MG63 (cell line): ENCODE results near the gene PRKACA. TPM values are rescaled to one million over a fixed set of nuclear protein-coding genes. Genes with fewer than 3 reads are reported as not detected.

Source experiments
- DNase-seq: peaks from one replicate; pipeline ENCODE4 v3.0.0-alpha.2; 2020
- H3K27me3 ChIP-seq: fragments of 250-450 bp; sonication (Bioruptor Pico); 2 replicates; pipeline ENCODE4 v1.5.1; 2020; ENCODE audit warnings: mild to moderate bottlenecking, moderate library complexity
- H3K36me3 ChIP-seq: fragments of 250-450 bp; sonication (Bioruptor Pico); 2 replicates; pipeline ENCODE4 v1.5.1; 2020; ENCODE audit warnings: mild to moderate bottlenecking, moderate library complexity
- H3K4me3 ChIP-seq: fragments of 250-450 bp; sonication (Bioruptor Pico); 2 replicates; pipeline ENCODE4 v1.5.1; 2020; ENCODE audit warnings: mild to moderate bottlenecking, moderate library complexity
- H3K9me3 ChIP-seq: fragments of 250-450 bp; sonication (Bioruptor Pico); 2 replicates; pipeline ENCODE4 v1.5.1; 2020; ENCODE audit warnings: mild to moderate bottlenecking, moderate library complexity
- total RNA-seq: library from RNA; depleted of rRNA; stranded (reverse); fragments of >200 nt; shearing (Covaris generic); gene quantifications from 2 replicates; pipeline ENCODE4 v1.2.3, GENCODE V29; 2014; ENCODE audit warnings: low replicate concordance

PRKACA gene
- total RNA-seq, 1 experiment from 2014 or later, result 48.4 TPM

DNA sequence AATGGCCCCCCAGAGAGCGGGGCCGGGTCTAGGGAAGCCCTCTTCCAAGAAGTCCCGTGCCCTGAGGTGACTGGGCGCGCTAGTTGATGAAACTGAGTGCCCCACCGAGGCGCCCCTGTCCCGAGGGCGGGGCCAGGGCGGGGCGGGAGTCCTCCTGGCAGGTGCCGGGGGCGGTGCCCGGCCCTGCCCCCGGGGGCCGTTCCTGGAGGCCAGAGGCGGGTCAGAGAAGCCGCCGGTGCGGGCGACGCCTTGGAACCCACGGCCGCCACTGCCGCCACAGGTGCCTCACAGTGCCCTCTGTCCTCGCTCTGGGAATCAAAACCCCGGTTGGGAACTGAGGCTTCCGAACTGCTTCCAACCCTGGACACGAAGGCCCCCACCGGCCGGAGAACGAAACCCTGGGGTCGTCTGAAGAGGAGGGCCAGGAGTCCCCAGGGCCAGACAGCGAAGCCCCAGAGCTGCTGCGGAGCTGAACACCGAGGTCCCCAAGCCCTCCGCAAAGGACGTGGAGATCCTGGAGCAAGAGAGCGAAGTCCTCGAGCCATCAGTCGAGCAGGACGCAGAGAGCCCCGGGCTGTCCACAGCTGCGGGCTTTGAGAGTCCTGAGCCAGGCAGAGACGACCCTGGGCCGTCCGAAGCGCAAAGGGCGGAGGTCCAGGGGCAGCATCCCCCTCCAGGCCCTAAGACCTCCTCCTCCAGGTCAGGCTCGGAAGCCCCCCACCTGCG lies 44.9 kb downstream of the PRKACA start, which contains the start of gene MISP3:
Gene MISP3, plus strand, starts transcription at position 252 of the 726 bp plus-strand sequence. CDS start 524 bp downstream, outside the sequence.
- DNase-seq, result no peak
- Histone ChIP-seq H3K4me3 (peak within 1 kb of the TSS; percentile 64), H3K36me3 (no peaks in the 10 kb centered on the region), H3K27me3 (peaks cover 7% of the 10 kb centered on the region), H3K9me3 (no peaks in the 10 kb centered on the region)

DNA sequence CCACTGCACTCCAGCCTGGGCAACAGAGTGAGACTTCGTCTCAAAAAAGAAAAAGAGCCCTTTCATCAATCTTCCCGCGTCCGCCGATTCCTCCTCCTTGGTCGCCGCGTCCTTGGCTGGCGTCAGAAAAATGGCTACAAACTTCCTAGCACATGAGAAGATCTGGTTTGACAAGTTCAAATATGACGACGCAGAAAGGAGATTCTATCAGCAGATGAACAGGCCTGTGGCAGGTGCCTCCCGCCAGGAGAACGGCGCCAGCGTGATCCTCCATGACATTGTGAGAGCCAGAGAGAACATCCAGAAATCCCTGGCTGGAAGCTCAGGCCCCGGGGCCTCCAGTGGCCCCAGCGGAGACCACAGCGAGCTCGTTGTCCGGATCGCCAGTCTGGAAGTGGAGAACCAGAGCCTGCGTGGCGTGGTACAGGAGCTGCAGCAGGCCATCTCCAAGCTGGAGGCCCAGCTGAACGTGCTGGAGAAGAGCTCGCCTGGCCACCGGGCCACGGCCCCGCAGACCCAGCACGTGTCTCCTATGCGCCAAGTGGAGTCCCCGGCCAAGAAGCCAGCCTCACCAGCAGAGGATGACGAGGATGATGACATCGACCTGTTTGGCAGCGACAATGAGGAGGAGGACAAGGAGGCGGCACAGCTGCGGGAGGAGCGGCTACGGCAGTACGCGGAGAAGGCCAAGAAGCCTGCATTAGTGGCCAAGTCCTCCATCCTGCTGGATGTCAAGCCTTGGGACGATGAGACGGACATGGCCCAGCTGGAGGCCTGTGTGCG lies 47.1 kb downstream of the PRKACA start:
- DNase-seq, result no peak
- no peaks in the 10 kb centered on the region for H3K36me3 ChIP-seq
- no peak overlapping the region for H3K4me3 ChIP-seq
- peaks cover 7% of the 10 kb centered on the region for H3K27me3 ChIP-seq
- H3K9me3 ChIP-seq, result no peaks in the 10 kb centered on the region

DNA sequence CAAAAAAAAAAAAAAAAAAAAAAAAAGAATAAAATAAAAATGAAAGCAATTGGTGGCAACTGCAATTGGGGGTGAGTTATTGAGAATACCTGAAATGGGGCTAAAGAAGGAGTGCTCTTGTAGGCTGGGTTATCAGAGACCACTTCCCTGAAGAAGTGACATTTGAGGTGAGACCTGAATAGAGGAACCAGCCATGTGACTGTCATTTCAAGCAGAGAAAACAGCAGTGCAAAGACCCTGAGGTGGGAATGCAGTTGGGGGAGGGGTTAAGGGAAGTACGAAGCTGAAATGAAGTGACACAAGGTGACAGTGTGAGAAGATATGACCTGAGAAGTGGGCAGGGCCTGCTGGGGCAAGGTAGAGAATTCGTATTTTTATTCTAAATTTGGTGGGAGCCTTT lies 51.4 kb downstream of the PRKACA start:
- Histone ChIP-seq H3K27me3 (no peaks in the 10 kb centered on the region), H3K36me3 (no peaks in the 10 kb centered on the region), H3K4me3 (no peak overlapping the region), H3K9me3 (no peaks in the 10 kb centered on the region)
- no peak for DNase-seq

DNA sequence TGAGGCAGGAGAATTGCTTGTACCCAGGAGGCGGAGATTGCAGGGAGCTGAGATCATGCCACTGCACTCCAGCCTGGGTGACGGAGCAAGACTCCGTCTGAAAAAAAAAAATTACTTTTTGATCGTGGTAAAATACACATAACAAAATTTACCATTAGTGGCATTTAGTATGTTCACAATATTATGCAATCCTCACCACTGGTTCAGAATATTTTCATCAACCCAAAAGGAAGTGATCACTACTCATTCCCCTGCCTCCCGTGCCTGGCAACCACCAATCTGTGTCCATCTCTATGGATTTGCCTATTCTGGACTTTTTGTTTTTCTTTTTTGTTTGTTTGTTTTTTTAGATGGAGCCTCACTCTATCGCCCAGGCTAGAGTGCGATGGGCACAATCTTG lies 54.5 kb downstream of the PRKACA start:
- Histone ChIP-seq H3K4me3 (no peak overlapping the region), H3K27me3 (peaks cover 17% of the 10 kb centered on the region), H3K9me3 (no peaks in the 10 kb centered on the region), H3K36me3 (no peaks in the 10 kb centered on the region)
- DNase-seq, result no peak

DNA sequence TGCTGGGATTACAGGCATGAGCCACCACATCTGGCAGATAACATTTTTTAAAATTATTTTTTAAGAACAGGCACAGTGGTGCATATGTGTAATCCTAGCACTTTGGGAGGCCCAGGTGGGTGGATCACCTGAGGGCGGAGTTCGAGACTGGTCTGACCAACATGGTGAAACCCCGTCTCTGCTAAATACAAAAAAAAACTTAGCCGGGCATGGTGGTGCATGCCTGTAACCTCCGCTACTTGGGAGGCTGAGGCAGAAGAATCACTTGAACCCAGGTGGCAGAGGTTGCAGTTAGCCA lies 55.1 kb downstream of the PRKACA start:
- no peak overlapping the region for H3K4me3 ChIP-seq
- H3K27me3 ChIP-seq, result peaks cover 17% of the 10 kb centered on the region
- H3K9me3 ChIP-seq, result no peaks in the 10 kb centered on the region
- DNase-seq, result no peak
- H3K36me3 ChIP-seq, result no peaks in the 10 kb centered on the region

DNA sequence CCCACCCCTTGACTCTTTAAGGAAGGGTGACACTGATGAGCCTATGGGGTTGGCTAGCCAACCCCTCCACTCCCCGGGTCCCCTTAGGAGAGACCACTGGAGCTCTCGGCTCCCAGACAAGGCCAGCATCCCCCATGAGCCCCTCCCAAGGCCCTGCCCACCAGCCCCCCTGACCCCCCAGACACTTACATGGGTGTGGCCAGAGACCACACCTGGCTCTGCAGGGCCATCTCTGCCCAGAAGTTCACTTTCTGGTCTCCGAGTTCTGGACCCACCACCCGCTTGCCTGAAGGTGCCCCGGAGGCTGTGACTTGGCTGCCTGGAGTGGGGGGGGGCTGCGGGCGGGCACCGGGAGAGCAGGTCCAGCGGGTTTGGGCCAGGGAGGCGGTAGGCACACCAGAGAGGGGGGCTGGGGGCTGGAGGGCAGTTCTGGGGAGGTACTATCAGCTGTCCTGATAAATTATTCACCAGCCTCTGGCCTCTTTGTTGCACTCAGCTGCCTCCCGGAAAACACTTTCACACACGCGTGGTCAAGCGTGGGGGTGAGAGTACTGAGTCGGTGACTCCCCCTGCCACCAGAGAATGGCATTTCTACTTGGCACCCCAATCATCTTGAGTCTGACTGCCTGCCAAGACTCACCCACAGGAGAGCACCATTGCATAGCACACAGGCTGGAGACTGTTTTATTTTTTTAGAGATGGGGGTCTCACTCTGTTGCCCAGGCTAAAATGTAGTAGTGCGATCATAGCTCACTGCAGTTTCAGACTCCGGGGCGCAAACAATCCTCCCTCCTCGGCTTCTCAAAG lies 55.6 kb downstream of the PRKACA start, which contains the start of gene PALM3:
Gene PALM3, minus strand, starts transcription at position 326 of the 807 bp plus-strand sequence. Its CDS starts 96 bp downstream, at position 230.
- peaks cover 17% of the 10 kb centered on the region for H3K27me3 ChIP-seq
- H3K9me3 ChIP-seq, result no peaks in the 10 kb centered on the region
- H3K36me3 ChIP-seq, result no peaks in the 10 kb centered on the region
- no peak for DNase-seq
- no peak within 1 kb of the TSS for H3K4me3 ChIP-seq

DNA sequence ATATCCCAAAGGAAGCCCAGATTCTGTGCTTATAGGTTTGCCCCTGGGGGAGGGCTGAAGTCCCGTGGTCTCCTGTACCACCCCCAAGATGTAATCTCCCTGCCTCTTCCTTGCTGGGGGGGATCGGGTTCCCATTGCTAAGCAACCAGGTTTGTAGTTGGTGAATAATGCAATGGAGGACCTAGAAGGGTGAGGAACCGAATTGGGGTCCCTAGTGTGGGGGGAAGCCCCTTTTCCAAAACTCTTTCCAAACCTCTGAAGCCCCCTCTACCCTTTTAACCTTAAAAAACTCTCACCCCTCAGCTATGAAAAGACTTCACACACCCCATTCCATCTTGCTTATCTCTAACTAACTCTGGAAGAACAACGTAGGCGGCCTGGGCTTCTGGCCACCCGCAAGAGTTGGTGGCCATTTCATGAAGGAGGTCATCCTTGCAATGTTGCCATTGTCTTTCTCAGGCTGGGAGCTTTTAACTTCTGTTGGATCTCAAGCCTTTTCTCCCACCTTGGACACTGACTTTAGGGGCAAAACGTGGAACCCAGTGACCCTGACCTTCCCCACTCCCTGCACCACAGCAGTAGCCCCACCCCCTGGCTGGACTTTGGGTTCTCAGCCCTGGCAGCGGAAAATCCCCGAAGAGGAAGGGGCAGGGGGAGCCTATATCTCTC lies 56.3 kb downstream of the PRKACA start:
- no peak overlapping the region for H3K4me3 ChIP-seq
- peaks cover 17% of the 10 kb centered on the region for H3K27me3 ChIP-seq
- H3K9me3 ChIP-seq, result no peaks in the 10 kb centered on the region
- no peak for DNase-seq
- H3K36me3 ChIP-seq, result no peaks in the 10 kb centered on the region

DNA sequence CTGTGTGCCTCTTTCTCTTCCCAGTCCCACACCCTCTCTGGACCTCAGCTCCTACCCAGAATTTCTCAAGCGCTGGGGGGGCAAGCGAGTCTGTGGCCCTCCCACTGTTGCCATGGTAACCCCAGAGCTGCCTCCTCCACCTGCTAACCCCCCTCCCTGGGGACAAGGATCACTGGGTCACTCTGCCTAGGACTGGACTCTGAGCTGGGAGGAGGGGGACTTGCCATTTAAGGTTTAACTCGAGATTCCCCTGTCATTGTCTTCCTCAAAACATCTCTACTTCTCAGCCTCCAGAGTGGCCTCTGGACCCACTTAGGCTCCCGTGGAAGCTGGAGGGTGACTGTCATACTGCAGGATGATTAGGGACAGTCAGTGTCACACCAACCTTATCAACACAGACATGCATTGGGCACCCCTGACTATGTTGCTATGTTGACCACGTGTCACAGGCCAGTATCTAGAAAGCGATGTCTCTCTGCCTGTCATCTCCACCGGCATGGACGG lies 57.9 kb downstream of the PRKACA start:
- H3K36me3 ChIP-seq, result no peaks in the 10 kb centered on the region
- H3K9me3 ChIP-seq, result no peaks in the 10 kb centered on the region
- no peak for DNase-seq
- no peak overlapping the region for H3K4me3 ChIP-seq
- peaks cover 17% of the 10 kb centered on the region for H3K27me3 ChIP-seq

DNA sequence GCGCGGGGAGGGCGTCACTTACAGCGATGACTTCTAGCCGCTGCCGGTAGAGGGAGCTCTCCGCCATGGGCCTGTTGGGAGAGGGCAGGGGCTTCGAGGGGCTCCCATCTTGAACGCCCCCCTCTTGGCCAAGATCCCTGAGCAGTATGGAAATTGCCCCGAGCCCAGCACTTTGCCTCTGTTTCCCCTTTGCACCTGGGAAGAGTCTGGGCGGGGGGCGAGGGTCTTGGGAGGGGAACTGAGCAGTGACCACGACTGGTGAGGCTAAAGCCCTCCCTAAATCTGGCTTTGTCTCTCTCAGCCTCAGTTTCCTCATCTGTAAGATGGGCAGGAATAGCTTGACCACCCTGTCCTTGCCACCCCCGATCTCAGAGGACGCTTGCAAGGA lies 58.5 kb downstream of the PRKACA start:
- DNase-seq, result no peak
- Histone ChIP-seq H3K9me3 (no peaks in the 10 kb centered on the region), H3K4me3 (no peak overlapping the region), H3K27me3 (peaks cover 17% of the 10 kb centered on the region), H3K36me3 (no peaks in the 10 kb centered on the region)

DNA sequence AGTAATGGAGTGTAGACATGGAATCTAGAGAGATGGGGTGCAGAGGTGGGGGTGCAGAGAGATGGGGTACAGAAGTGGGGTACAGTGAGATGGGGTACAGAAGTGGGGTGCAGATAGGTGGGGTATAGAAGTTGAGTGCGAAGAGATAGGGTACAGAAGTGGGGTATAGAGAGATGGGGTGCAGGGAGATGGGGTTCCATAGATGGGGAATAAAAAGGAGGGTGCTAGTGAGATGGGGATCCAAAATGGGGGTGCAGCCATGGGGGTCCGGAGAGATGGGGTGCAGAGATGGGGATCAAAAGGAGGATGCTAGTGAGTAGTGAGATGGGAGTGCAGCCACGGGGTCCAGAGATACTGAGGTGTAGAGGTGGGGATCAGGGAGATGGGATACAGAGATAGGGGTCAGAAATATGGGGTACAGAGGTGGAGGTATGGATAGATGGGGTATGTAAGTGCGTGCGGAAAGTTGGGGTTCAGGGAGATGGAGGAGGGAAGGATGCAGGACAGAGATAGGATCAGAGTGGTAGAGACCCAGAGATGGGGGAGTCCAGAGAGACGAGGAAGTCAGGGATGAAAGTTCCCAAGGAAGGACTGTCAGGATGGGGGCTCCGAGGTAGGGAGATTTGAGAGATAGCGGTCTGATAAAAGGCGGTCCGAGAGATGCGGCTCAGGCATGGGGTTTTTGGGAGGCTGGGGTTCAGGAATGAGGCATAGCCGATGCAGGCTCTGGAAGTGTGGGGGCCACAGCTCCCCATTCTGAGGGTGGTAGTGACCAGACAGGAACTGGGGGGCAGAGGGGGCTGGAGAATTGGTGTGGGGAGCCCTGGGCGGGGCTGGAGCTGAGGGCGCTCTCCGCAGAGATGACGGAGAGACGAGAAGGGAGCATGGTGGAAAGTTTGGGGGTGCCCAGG lies 59.1 kb downstream of the PRKACA start:
- H3K36me3 ChIP-seq, result no peaks in the 10 kb centered on the region
- no peak for DNase-seq
- H3K9me3 ChIP-seq, result no peaks in the 10 kb centered on the region
- H3K4me3 ChIP-seq, result no peak overlapping the region; the same call in 1 of the 2 replicates
- peaks cover 17% of the 10 kb centered on the region for H3K27me3 ChIP-seq

DNA sequence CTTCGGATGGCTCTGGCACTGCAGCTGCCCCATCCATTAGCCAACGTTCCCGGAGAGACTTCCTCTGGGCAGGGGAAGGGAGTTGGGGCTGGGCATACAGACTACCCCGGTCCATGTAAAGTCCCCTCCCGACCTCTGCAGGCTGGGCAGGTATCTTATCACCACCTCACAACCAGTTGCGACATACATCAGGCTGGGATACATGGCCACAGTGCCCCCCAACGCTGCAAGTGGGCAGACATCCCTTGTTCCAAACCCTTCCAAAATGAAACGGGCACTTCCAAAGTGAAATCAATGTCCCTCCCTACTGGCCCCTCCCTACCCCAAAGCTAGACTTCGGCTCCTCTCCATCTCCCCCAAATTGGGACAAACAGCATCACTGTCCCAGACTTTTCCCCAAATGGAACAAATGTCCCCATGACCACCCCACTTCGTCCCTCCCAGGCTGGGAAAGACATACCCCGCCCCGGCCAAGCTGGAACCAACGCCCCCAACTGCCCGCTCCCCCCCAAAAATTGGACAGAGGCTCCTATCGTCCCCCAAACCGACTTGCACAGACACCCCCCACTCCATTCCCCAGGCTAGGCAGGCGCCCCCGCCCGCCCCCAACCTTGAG lies 60.7 kb downstream of the PRKACA start:
- no peak overlapping the region for H3K4me3 ChIP-seq
- H3K9me3 ChIP-seq, result no peaks in the 10 kb centered on the region
- peaks cover 17% of the 10 kb centered on the region for H3K27me3 ChIP-seq
- no peak for DNase-seq
- H3K36me3 ChIP-seq, result no peaks in the 10 kb centered on the region; the same call in 1 of the 2 replicates

DNA sequence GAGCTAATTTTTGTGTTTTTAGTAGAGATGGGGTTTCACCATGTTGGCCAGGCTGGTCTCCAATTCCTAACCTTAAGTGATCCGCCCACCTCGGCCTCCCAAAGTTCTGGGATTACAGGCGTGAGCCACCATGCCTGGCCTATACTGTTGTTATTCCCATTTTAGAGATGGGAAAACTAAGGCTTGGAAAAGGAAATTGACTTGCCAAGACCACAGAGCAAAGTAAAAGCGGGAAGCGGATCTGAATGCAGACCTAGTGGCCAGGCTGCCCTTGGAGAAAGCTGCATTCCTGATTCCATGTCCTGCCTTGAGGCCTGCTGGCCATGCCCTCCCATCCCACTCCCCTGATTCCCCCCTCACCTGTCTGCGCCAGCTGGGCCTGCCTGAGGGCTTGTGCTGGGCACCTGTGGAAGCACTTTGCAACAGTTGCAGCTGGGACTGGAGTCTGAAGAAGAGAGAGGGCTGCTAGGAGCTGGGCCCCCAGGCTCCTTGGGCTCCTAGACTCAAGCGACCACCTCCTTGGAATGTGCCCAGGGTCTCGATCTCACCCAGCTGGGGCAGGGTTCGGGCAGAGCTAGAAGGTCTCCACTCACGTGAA lies 61.4 kb downstream of the PRKACA start:
- no peak overlapping the region for H3K4me3 ChIP-seq
- H3K9me3 ChIP-seq, result no peaks in the 10 kb centered on the region
- no peaks in the 10 kb centered on the region; the same call in 1 of the 2 replicates for H3K36me3 ChIP-seq
- H3K27me3 ChIP-seq, result peaks cover 17% of the 10 kb centered on the region
- no peak for DNase-seq

DNA sequence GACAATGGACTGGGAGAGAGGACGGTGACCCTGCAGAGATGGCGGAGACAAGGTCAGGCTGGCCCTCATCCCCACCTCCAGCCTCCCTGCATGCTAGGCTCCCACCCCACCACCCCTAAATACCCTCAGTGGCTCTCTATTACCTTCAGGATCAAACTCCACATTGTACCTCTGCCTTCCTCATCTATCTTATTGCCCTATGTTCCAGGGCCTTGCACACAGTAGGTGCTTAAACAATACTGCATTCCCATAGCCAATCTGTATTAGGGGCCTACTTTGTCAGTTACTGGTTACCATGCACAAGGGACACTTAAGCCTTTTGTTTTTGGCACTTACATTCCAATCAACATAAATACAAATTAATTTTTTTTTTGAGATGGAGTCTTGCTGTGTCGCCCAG lies 62.2 kb downstream of the PRKACA start:
- no peaks in the 10 kb centered on the region for H3K9me3 ChIP-seq
- H3K27me3 ChIP-seq, result peaks cover 17% of the 10 kb centered on the region
- H3K4me3 ChIP-seq, result no peak overlapping the region
- no peak for DNase-seq
- H3K36me3 ChIP-seq, result no peaks in the 10 kb centered on the region; the same call in 1 of the 2 replicates

DNA sequence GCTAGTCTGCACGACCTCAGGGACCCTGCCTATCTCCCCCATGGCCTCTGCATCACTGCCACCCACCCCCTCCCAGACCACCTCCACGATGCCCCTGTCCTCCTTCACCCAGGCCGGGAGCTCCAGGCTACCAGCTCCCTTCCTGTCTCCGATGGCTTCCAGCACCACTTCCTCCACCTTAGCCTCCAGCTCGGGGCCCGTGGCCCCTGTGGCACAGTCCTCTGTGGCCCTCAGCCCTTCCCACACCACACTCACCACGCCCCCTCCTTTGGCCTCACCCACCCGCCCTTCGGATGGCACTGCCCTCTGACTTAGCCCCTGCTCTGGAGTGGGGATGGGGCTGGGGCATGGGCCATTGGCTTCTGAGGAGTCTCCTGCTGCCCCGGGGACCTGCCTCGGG lies 62.8 kb downstream of the PRKACA start:
- Histone ChIP-seq H3K9me3 (no peaks in the 10 kb centered on the region), H3K4me3 (no peak overlapping the region), H3K36me3 (no peaks in the 10 kb centered on the region; the same call in 1 of the 2 replicates), H3K27me3 (peaks cover 16% of the 10 kb centered on the region)
- no peak for DNase-seq

DNA sequence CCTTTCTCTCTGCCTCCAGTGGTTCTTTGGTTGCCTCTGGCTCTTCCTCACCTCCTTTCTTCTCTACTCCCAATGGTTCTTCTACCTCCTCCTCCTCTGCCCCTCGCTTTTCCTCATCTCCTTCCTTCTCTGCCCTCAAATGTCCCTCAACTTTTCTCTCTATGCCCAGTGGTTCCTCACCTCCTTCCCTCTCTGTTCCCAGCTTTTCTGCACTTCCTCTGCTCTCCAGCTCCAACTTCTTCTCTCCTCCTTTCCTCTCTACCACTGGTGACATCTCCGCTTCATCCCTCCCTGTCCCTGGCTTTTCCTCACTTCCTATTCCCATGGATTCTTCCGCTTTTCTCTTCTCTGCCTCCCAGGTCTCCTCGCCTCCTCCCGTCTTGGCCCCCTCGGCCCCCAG lies 63.5 kb downstream of the PRKACA start:
- H3K4me3 ChIP-seq, result no peak overlapping the region
- H3K9me3 ChIP-seq, result no peaks in the 10 kb centered on the region
- H3K27me3 ChIP-seq, result peaks cover 10% of the 10 kb centered on the region
- H3K36me3 ChIP-seq, result no peaks in the 10 kb centered on the region; the same call in 1 of the 2 replicates
- no peak for DNase-seq
